ENCODE data around the gene ATG4C.
"Not testable (repeated sequence)": the region's sequence is repeated elsewhere in the genome, so short reads cannot be mapped to it uniquely, and the experiment has no call there.

The ATG4C gene

GRCh38 chr1:62774971-62775595, 8.8 kb upstream of the ATG4C start:
- DNase-seq (ENCODE audit: low read depth): no peak

GRCh38 chr1:62778208-62778607, 5.7 kb upstream of the ATG4C start:
- no peak for DNase-seq (ENCODE audit: low read depth)

- DNase-seq (ENCODE audit: low read depth): peak; percentile 48
Measured at GRCh38 chr1:62781841-62782543, 1.9 kb upstream of the ATG4C start.

GRCh38 chr1:62782544-62783212, 1.3 kb upstream of the ATG4C start:
- DNase-seq (ENCODE audit: low read depth): not testable (repeated sequence)

- no peak for DNase-seq (ENCODE audit: low read depth)
Measured at GRCh38 chr1:62784509-62785365, 805 bp downstream of the ATG4C start.

GRCh38 chr1:62790716-62791115, 6.8 kb downstream of the ATG4C start:
- no peak for DNase-seq (ENCODE audit: low read depth)

- DNase-seq (ENCODE audit: low read depth): no peak
Measured at GRCh38 chr1:62794053-62794452, 10.1 kb downstream of the ATG4C start.

GRCh38 chr1:62796221-62796620, 12.3 kb downstream of the ATG4C start:
- DNase-seq (ENCODE audit: low read depth): no peak

- DNase-seq (ENCODE audit: low read depth): no peak
Measured at GRCh38 chr1:62799688-62800087, 15.8 kb downstream of the ATG4C start.

- DNase-seq (ENCODE audit: low read depth): no peak
Measured at GRCh38 chr1:62800281-62800680, 16.3 kb downstream of the ATG4C start.

GRCh38 chr1:62800825-62801306, 16.9 kb downstream of the ATG4C start:
- DNase-seq (ENCODE audit: low read depth): no peak

GRCh38 chr1:62809788-62810187, 25.9 kb downstream of the ATG4C start:
- DNase-seq (ENCODE audit: low read depth): no peak

- DNase-seq (ENCODE audit: low read depth): no peak
Measured at GRCh38 chr1:62810420-62811274, 26.7 kb downstream of the ATG4C start.

- DNase-seq (ENCODE audit: low read depth): peak; percentile 20
Measured at GRCh38 chr1:62823556-62823955, 39.6 kb downstream of the ATG4C start.

GRCh38 chr1:62826901-62827300, 43.0 kb downstream of the ATG4C start:
- no peak for DNase-seq (ENCODE audit: low read depth)

GRCh38 chr1:62827786-62828185, 43.9 kb downstream of the ATG4C start:
- not testable (repeated sequence) for DNase-seq (ENCODE audit: low read depth)

GRCh38 chr1:62832276-62832675, 48.3 kb downstream of the ATG4C start:
- DNase-seq (ENCODE audit: low read depth): no peak

- no peak for DNase-seq (ENCODE audit: low read depth)
Measured at GRCh38 chr1:62833529-62833928, 49.6 kb downstream of the ATG4C start.

GRCh38 chr1:62834400-62834961, 50.5 kb downstream of the ATG4C start:
- DNase-seq (ENCODE audit: low read depth): no peak

GRCh38 chr1:62836856-62837540, 53.1 kb downstream of the ATG4C start:
- no peak for DNase-seq (ENCODE audit: low read depth)
